Inferior parietal cortex (tissue), 1 donor: ENCODE measurements around the gene COBLL1.

Experiments used
- DNase-seq: peaks from one replicate; pipeline ENCODE4 v3.0.0-alpha.2; 2016; ENCODE audit errors: extremely low spot score

COBLL1 gene

GRCh38 chr2:164677733-164678132 lies 163.9 kb downstream of the COBLL1 start:
- no peak for DNase-seq

GRCh38 chr2:164677271-164677670 lies 164.4 kb downstream of the COBLL1 start:
- DNase-seq = no peak

DNA sequence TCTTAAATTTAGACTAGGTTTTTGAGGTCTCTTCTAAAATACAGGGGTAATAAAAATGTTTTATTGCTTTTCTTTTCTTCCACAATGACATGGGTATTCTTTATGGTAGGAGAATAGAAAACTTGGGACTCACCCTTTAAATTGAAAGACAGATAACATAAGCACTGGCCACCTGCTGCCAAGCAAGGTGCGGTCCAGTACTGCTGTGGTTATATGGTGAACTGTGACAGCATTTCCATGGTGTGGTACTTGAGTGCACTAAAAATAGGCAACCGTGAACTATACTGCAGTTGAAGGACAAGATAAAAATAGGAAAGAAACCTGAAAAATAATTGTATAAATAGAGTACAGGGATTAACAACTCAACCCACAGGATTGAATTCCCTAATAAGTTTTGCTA lies 165.9 kb downstream of the COBLL1 start:
- no peak for DNase-seq

- DNase-seq = no peak
These were observed 166.6 kb downstream of the COBLL1 start for GRCh38 chr2:164675027-164675426.

DNA sequence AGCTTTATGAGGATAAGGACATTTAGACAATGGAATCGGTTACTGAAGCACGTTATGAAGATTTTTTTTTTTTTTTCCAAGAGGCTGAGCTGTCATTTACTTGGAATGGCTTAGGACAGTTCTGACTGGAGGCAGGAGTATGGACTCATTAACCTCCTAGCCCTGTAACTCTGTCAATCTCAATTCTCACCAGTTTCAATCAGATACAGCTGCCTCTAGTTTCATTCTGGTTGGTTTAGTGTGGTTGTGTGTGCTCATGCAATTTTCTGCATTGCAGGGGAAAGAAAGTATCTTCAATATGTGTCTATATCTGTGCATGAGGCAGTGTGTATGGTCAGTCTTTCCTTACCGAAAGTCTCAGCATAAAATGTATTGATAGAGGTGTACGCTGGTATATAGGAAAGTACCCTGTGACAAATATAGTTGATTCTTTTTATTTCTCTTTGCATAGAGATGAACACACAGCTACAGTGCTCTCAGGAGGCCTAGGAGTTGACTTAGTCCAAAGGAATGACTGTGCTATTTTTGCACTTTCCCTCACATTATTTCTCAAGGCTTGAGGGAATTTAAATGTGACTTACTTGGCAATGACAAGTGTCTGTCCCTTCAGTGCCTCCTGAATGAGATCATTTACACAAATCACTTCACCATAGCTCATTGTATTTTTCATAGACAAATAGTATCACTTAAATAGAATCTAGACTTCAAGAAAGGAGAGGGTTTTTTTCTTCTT lies 169.8 kb downstream of the COBLL1 start:
- no peak for DNase-seq

GRCh38 chr2:164669291-164669690 lies 172.3 kb downstream of the COBLL1 start:
- no peak for DNase-seq

DNA sequence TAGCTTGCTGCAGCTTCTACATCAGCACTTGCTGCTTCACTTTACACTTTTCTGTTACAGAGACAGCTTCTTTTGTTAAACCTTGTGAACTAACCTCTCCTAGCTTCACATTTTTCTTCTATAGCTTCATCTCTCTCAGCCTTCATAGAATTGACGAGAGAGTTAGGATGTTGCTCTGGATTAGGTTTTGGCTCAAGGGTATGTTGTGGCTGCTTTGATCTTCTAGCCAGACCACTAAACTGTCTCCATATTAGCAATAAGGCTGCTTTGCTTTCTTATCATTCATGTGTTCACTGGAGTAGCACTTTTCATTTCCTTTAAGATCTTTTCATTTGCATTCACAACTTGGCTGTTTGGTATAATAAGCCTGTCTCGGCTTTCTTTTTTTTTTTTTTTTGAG lies 174.1 kb downstream of the COBLL1 start:
- DNase-seq = no peak

GRCh38 chr2:164664070-164664469 lies 177.6 kb downstream of the COBLL1 start:
- no peak for DNase-seq

DNA sequence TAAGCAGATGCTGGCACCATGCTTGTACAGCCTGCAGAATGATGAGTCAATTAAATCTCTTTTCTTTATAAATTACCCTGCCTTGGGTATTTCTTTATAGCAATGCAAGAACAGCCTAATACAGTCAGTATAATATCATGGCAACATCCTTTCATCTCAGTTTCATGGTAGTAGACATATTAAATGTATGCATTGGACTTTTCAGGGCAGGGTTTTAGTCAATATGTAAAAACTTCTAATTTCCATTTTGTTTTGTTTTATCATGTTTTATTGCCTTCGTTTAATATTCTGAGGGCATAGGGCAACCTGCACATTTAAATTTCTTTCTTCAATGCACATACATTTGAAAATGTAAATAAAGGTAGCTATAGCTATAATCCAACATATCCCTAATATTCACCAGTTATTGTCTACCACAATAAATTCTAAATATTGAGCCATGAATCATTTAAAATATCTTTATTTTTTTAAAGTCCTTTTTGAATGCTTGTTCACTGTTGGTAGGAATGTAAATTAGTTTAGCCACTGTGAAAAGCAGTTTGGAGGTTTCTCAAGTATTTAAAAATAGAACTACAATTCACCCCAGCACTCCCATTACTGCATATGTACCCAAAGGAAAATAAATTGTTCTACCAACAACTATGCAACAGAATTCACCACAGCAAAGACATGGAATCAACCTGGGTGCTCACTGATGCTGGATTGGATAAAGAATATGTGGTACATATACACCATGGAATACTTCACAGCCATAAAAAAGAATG lies 178.6 kb downstream of the COBLL1 start:
- DNase-seq = no peak

GRCh38 chr2:164662066-164662465 lies 179.6 kb downstream of the COBLL1 start:
- no peak for DNase-seq

DNA sequence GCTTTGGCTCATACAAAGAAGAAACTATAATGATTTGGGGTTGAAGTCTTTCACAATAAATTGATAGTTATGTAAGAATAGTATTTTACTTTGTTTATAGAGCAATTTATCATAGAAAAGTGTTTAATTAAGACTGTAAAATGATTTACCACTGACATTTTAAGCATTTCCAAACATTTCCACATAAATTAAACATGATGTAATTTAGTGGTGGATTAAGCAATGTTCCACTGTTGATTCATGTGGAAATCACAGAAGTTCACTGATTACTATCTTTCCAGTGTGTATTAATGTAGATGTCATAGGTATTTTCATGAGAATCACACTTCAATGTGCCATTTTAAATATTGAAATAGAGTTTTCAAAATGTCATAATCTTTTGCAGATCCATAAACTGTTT lies 180.3 kb downstream of the COBLL1 start:
- no peak for DNase-seq

GRCh38 chr2:164657129-164657528 lies 184.5 kb downstream of the COBLL1 start:
- DNase-seq = no peak

- DNase-seq = no peak
These were observed 185.9 kb downstream of the COBLL1 start for GRCh38 chr2:164655750-164656149.

DNA sequence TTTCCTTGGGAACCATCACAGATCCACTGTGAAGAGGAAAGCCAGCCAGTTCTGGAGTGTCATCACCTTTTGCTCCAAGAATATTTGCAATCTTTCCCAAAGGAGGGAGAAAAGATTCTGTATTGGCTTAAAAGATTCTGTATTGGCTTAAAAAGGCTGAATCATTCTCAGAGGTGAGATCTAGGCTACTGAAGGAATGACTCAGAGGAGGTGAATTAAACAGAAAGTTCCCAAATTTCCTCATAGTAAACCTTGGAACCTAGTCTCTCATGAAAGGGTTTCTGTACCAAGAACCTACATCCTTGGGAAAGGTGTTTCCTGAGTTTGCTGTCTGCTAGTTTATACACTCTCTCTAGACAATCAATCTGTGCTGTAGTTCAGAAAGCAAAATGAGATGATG lies 186.3 kb downstream of the COBLL1 start:
- no peak for DNase-seq

- no peak for DNase-seq
These were observed 190.3 kb downstream of the COBLL1 start for GRCh38 chr2:164651361-164651760.

DNA sequence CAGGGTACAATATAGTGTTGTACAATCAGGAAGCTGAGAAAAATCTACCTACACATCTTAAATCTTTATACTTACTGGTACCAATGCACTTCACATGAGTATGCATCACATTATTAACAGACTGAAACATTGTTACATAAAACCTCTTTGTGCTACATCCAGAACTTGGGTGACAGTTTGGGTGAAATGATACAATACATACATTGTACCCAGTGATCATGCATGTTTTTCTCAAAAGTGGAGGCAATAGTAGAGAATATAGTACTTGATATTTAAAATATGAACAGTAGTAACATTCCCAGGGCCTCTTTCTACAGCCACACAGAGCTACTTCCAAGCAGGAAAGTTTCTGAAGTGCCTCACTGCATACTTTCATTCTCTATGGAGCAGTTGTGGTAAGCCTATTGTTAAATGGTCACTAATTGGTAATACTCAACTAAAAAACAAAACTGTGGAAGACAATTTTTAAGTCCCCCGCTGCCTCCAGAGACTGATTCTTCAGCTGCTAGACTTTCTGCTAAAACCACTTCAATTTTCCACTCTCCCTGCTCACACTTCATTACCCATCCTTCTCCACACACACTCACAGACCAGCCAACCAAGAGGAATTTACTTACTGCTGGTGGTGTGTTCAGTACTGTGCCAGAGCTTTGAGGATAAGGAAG lies 197.5 kb downstream of the COBLL1 start:
- no peak for DNase-seq

GRCh38 chr2:164642946-164643555 lies 198.6 kb downstream of the COBLL1 start:
- no peak for DNase-seq

DNA sequence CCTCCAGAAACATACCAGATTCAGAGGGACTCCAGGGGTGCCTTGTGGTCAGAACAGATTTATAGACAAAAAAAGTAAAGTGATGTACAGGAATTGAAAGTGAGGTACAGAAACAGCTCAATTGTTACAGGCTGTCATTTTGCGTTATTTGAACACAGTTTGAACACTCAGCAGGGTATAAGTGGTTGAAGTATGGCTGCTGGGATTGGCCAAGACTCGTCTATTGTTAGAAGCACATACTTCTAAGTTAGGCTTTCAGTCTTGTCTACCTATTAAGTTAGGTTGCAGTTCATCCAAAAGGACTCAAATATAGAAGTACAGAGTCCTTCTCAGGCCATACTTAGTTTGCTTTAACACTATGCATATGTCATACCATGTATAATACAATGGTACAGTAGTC lies 199.4 kb downstream of the COBLL1 start:
- DNase-seq = no peak
